NCI-H524 (cell line): ENCODE data around the gene SEZ6.

Experiments
- DNase-seq, 2 experiments: peaks; one replicate each; lab custom pipeline; 2025; lab: John Stamatoyannopoulos, UW

Gene SEZ6

GRCh38 chr17:28955408-28955807 is 50.4 kb downstream of the SEZ6 start:
- no peak for DNase-seq

DNA sequence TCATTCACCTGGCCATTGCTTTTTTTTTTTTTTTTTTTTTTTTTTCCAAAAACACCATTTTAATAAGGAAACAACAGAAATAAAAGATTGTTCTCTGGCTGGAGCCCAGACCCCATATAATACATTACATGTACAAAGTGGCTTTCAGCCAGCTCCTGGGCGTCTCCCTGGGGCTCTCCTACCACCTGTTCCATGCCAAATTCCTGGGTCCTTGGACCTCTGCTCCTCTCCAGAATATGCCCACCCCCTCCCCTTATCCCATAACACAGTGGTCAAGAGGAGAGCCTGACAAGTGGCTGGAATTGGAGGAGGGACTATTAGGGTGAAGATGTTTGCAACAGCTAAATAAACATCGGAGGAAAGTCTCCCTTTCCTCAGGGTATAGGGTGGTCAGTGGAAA is 50.9 kb downstream of the SEZ6 start:
- no peak for DNase-seq

DNA sequence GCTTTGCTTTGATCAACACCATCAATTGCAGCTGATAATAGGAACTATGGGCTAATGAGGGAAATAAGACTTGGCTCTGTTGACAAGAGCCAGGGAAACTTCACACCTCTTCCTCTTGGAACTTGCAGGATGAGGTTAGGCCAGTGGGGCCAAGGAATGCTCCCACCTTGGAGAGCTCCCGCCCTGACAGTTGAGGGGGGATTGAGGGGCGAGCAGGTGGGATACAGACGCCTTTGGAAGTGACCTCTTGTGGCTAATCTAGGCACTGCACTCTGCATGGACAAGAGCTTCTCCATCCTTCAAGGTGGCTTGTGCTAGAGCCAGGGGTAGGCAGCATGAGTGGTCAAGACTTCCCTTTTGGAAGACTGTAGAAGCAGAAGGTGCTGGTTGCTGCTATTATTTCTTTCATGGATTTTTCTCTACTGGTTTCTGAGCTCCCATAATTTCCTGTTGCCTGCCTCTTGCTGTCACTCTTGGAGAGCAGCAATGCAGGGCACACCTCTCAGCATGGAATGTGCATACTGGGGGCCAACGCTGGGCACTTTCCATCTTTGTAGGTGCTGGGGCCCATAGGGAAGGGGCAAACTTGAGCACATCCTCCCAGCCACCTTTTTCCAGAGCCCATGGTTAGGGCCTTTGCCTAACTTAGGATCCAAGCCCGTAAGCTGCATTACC is 52.3 kb downstream of the SEZ6 start:
- peak; percentile 63 to 86 for DNase-seq

DNA sequence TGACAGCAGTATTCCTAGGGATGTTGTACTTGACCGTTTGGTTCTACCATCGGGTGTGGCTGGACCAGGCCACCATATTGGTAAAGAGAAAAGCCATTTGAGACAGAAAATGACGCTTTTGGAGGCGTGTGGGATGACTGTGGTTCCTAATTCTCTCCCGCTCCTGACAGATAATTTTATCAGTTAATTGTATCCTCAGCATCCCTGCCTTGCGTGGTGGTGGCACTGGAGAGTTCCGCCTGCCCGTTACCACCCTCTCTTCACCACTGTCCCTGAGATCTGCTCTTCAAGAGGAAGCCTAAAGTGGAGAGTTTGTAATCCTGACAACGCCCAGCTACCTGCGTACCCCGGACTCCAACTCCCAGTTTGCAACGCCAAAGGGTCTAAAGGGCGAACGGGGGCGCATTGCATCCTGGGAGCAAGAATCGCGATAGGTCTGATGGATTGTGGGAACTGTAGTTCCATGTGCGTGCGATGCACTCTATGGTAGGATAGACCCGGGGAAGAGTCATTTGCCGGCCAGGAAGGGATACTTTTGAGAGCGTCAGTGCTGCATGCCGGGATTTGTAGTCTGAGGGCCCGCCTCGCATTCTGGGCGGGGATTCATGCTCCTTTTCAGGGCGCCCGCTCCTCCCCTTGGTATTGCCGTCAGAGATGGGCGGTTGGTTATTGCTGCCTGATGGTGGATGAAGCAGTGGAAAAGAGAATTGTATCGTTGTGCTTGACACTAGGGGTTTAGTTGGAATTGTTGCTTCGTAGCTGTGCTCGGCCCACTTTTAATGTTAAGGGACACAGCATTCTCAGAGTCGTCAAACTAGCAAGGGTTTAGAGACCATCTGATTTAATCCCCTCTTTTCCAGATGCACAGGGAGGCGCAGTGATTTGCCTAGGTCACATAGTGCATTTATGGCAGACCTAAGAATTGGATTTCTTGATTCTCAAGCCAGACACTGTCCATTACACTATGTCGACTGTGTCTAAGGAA is 53.5 kb downstream of the SEZ6 start:
- DNase-seq, result peak; percentile 100

GRCh38 chr17:28951428-28951990 is 54.3 kb downstream of the SEZ6 start, which contains the start of gene PHF12:
Gene PHF12, minus strand, starts transcription at chr17:28951518. Its CDS starts 558 bp downstream, at chr17:28950960.
- peak; percentile 100 for DNase-seq

DNA sequence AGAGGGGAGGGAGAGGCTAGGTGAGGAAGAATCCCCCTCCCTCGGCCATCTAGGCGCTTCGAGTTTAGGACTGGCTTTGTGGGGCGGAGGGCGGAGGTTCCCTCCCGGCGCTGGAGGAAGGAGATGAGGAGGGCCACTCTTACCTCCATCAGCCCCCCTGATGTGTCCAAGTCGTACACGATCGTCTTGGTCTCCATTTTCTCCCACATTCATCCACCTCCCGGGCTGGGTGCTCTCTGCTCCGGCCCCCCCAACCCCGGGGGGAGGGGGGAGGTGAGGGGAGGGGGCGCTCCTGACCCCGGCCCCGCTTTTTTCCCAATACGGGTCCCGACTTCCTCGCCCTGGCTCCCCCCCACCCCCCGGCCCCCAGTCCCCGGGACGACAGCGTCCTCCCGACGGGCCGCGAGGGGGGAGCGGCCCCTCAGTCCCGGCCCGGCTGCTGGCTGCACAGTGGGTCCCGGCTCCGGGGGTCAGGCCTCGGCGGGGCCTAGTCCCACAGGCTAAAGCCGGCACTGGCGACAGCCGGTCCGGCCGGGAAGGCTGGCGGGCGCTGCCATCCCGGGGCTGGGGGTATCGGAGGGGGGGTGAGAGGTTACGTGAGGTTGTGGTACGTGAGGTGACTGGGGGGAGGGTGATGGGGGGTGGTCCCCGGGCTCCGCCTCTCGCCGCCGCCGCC is 54.9 kb downstream of the SEZ6 start:
- peak; percentile 67 to 75 for DNase-seq

DNA sequence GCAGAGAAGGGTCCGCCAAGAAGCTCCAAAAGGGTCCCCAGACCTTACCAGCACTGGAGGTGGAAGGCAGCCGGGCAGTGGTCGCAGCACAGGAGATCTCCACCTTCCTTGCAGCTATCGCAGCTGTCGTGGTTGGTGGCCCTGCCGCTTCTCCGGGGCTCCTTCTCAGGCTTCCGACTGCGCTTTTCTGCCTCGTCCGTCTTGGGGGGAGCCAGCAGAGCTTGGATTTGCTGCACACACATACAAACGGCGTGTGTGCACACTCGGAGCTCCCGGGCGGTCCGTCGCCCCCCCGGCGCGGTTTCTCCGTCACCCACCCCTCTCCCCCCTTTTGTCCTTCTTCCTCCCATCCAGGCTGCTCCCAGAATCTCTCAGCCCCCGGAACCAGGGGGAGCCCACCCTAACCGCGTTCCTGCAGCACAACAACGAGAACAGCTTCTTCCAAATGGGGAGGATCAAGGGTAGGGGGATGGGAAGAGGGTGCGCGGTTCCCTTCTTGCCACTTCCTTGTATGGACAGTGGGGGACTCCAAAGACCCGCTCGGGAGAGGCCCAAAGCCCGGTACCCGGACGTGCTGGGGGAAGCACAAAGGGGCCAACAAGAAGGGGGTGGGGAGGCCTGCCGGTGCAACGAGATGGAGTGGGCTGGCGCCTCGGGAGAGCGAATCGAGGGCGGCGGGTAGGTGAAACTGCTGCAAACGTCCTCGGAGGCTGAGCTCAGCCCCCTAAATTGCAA is 55.6 kb downstream of the SEZ6 start:
- peak; percentile 74 to 81 for DNase-seq

- DNase-seq, result peak; percentile 54 to 63
Measured at GRCh38 chr17:28949185-28950016, 56.4 kb downstream of the SEZ6 start.

GRCh38 chr17:28948873-28949184 is 57.0 kb downstream of the SEZ6 start:
- DNase-seq, result no peak

GRCh38 chr17:28948342-28948741 is 57.5 kb downstream of the SEZ6 start:
- DNase-seq, result no peak

DNA sequence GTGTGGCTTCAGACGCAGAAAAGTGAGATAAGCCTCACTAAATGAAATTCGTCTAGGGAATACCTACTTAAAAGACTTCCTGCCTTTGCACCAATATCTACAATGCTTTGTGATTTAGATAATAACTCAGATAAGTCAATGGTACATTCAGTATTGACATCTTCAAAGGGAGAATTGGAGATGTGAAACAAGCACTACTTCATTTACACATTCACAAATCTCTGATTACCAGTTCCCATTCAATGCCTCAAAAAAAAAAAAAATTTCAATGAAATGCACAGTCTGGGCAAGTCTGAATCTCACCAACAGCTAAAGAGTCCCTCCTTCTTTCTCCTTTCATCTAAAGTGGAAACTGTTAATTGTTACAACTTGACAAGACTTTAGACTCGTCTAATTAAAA is 58.2 kb downstream of the SEZ6 start:
- DNase-seq, result no peak

GRCh38 chr17:28946239-28946638 is 59.6 kb downstream of the SEZ6 start:
- DNase-seq, result no peak

GRCh38 chr17:28944862-28945741 is 60.7 kb downstream of the SEZ6 start:
- no peak for DNase-seq

DNA sequence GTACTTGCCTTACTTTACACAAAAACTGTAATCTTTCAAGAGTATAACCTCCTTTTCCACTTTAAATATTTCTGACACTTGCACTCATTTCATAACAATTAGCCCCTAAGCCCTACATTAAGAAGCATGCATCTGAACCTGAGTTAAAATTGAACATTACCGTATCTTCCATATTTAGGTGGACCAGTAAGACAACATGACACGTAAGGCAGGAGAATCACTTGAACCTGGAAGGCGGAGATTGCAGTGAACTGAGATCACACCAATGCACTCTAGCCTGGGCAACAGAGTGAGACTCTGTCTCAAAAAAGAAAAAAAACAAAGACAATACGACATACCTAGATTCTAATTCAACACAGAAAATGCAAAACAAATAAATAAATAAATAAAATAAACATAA is 61.5 kb downstream of the SEZ6 start:
- no peak for DNase-seq

GRCh38 chr17:28942925-28943324 is 62.9 kb downstream of the SEZ6 start:
- no peak for DNase-seq

GRCh38 chr17:28941251-28941650 is 64.6 kb downstream of the SEZ6 start:
- no peak for DNase-seq

DNA sequence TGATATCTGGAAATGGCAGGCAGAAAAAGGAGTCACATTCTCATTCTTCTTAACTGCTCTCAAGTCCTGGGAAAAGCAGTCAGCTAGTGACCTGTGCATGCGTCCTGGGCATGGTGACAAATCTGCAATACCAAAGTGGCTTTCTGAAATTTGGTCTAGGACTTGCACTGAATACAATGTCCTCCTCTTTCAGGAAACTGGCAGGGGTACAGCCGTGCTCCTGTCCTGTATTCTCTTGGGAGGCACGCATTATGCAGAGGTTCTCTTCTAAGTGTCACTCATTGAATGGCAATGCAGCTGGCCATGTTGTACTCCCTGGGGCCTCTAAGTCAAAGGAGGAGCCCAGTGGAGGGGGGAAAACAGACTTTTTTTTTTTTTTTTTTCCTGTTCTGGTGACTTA is 65.2 kb downstream of the SEZ6 start:
- peak in 1 of 2 experiments; percentile 46 for DNase-seq

- no peak for DNase-seq
Measured at GRCh38 chr17:28940142-28940541, 65.7 kb downstream of the SEZ6 start.

DNA sequence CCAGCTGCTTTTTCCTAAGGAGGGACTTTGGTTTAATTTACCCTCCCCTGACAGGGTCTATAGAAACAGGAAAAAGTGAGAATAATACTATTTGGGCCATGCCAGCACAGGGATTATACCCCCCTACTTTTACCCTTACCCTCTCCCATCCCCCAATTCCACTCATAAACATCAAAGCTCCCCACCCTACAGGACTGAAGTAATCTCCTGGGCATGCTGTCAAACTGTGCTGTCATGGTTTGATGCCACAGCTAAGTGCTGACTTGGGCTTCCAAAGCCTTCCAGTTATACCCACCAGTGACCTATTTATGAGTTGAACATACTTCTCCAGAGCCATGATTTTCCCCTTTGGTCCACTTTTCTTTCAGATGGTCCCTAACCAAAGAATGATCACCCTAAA is 67.3 kb downstream of the SEZ6 start:
- no peak for DNase-seq
